ENCODE results near the gene SALL3. TPM values are rescaled to one million over a fixed set of nuclear protein-coding genes. Genes with fewer than 3 reads are reported as not detected.

Gene SALL3
- total and polyA plus RNA-seq, 2 of the 4 experiments (the other 2 are of a cell fraction): not detected

DNA sequence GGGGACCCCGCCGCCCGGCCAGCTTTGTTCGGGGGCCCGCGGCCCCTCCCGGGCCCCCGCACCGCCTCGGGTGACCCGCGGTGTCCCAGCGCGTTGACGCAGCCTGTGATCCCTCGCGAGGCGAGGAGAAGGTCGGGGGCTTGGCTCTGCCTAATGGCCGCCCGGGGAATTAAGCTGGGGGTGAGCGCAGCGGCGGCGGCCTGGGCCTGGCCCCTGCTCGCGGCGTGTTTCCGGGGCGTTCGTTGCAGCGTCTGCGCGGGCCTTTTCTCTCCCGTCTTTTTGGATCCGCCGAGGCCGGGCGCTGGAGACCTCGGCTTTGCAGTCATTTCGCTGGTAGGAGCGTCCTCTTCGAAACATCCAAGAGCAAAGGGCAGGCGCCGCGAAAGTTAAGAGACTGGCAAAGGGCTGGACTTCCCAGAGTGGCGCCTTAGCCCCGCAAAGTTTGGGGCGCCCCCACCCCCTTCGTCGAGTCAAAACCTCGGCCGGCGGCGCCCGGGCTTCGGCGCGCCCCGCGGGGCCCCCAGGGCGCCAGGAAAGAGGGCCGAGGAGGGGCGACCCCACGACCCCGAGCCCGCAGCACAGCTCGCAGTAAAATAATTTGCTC lies 1.3 kb downstream of the SALL3 start:
- H4K8ac ChIP-seq (ENCODE audit: low read depth in 2 of 2, low read length in 2 of 2): no peak overlapping the region
- H3K4ac ChIP-seq (ENCODE audit: low read depth, low read length): no peak overlapping the region
- H2AK5ac ChIP-seq (ENCODE audit: low read depth, low read length): no peak overlapping the region
- no peak overlapping the region for H2BK5ac ChIP-seq (ENCODE audit: low read depth, low read length, poor library complexity, severe bottlenecking)
- no peak overlapping the region for H3K18ac ChIP-seq (ENCODE audit: low read depth, low read length)
- in situ Hi-C loops (cut with MboI; ENCODE audit: low sequenced_read_pairs): no loop called here
- H3K9me3 ChIP-seq (ENCODE audit: control insufficient read depth, insufficient read depth, low read length): peaks cover 6% of the 10 kb centered on the region; the same call in 1 of the 2 replicates
- H3K14ac ChIP-seq (replicated peaks; ENCODE audit: low read depth, low read length): no peak overlapping the region
- intact Hi-C loops (cut with micrococcal nuclease): no loop called here
- CTCF ChIA-PET: no interaction called here
- H4K20me1 ChIP-seq (ENCODE audit: insufficient read depth, low read length): no peaks in the 10 kb centered on the region
- no peak overlapping the region for H2BK20ac ChIP-seq (ENCODE audit: low read depth, low read length)
- no peak overlapping the region for H2AFZ ChIP-seq (replicated peaks; ENCODE audit: low read length, poor library complexity)
- WGBS, 2 experiments (ENCODE audit: extremely low coverage in 2 of 2, insufficient read length in 1 of 2): 2% methylated on average over 42 of the region's 68 CpGs; no CpG with 5 or more reads in 1 of the 2 experiments
- H2BK120ac ChIP-seq (ENCODE audit: low read depth, low read length): no peak overlapping the region
- H3K23ac ChIP-seq (ENCODE audit: low read depth, low read length): no peak overlapping the region
- no peak overlapping the region for H2BK15ac ChIP-seq (ENCODE audit: low read depth, low read length)
- H3K9ac ChIP-seq (ENCODE audit: low read depth, low read length): no peak overlapping the region
- H3K4me3 ChIP-seq (ENCODE audit: insufficient read depth, low read depth, low read length): no peak overlapping the region
- no peak overlapping the region for H2AK9ac ChIP-seq (replicated peaks; ENCODE audit: low read depth, low read length, poor library complexity)
- H3K4me1 ChIP-seq (ENCODE audit: control insufficient read depth, insufficient read depth, low read length): no peaks in the 10 kb centered on the region
- H3K27ac ChIP-seq (ENCODE audit: insufficient read depth, low read length): no peak overlapping the region
- DNase-seq (no peak), ATAC-seq (ENCODE audit: low read depth) (no peak)
- H4K5ac ChIP-seq (ENCODE audit: low read depth, low read length): no peak overlapping the region
- no peak overlapping the region for H3K4me2 ChIP-seq (ENCODE audit: low read depth, low read length)
- H3K27me3 ChIP-seq (ENCODE audit: control insufficient read depth, insufficient read depth, low read length): peaks cover 52% of the 10 kb centered on the region
- H3K9me1 ChIP-seq (ENCODE audit: insufficient read depth, low read length): no peaks in the 10 kb centered on the region
- dilution Hi-C loops (cut with HindIII; ENCODE audit: low sequenced_read_pairs, unreplicated experiment): no loop called here
- H3K36me3 ChIP-seq (ENCODE audit: control insufficient read depth, insufficient read depth, low read length): no peaks in the 10 kb centered on the region
- no peak for TF ChIP-seq MAFK (IDR thresholded peaks at IDR 0.05; ENCODE audit: low read depth, low read length)
- TF ChIP-seq RCOR1 (IDR thresholded peaks at IDR 0.05; ENCODE audit: insufficient replicate concordance, low read length): no peak
- TF ChIP-seq NFE2L2 (IDR thresholded peaks at IDR 0.05; ENCODE audit: low read depth, low read length): no peak
- POLR2A ChIA-PET (ENCODE audit: unreplicated experiment): no interaction called here
- H3K79me1 ChIP-seq (ENCODE audit: low read depth in 1 of 2, low read length in 2 of 2): no peaks in the 10 kb centered on the region
- BruUV-seq (replicated peaks): no TSS peak
- no peak overlapping the region for H4K91ac ChIP-seq (ENCODE audit: insufficient read depth, low read depth, low read length)
- H3K56ac ChIP-seq (ENCODE audit: extremely low read depth, insufficient read depth, low read length): no peak overlapping the region
